ENCODE data around the gene CD79A. TPM values are rescaled to one million over a fixed set of nuclear protein-coding genes. Genes with fewer than 3 reads are reported as not detected.

CD79A gene
- total RNA-seq, 1 experiment from 2014 or later = 0.69 TPM

- TF ChIP-seq YY1 (IDR thresholded peaks at IDR 0.05; ENCODE audit: extremely low read depth, insufficient replicate concordance, low read depth, low read length) (no peak), ATF3 (IDR thresholded peaks at IDR 0.05) (no peak), CTCF (IDR thresholded peaks at IDR 0.05 in 2 of 3, conservative IDR thresholded peaks at IDR 0.05 in 1 of 3; ENCODE audit: borderline replicate concordance in 1 of 3, insufficient read depth in 1 of 3, low read depth in 2 of 3, low read length in 2 of 3) (no peak), ZNF274 (IDR thresholded peaks at IDR 0.05; ENCODE audit: low read depth, low read length) (no peak)
These were observed 17.9 kb upstream of the CD79A start (continued) for GRCh38 chr19:41859213-41859617.

GRCh38 chr19:41859618-41860418, 17.3 kb upstream of the CD79A start, which contains the start of gene RPS19:
TSS of gene RPS19 (plus strand) at chr19:41860255. CDS start at chr19:41860775, 520 bp downstream.
- no TSS peak for BruUV-seq (replicated peaks)
- Histone ChIP-seq H3K79me2 (ENCODE audit: insufficient read depth, low read length) (peaks cover 48% of the 10 kb centered on the region), H3K4me1 (ENCODE audit: control insufficient read depth in 1 of 2, insufficient read depth in 2 of 2, low read length in 2 of 2) (peaks cover 26 to 47% of the 10 kb centered on the region in 2 experiments), H3K27ac (ENCODE audit: low read depth, low read length) (peak within 1 kb of the TSS; percentile 99), H3K9me2 (ENCODE audit: insufficient read depth) (no peaks in the 10 kb centered on the region), H3K27me3 (ENCODE audit: insufficient read depth, low read length) (no peaks in the 10 kb centered on the region), H3K4me2 (ENCODE audit: low read length) (peak within 1 kb of the TSS; percentile 88), H3K36me3 (ENCODE audit: control insufficient read depth in 1 of 2, insufficient read depth in 2 of 2, low read length in 2 of 2) (peaks cover 40 to 45% of the 10 kb centered on the region in 2 experiments), H3K9me3 (ENCODE audit: control insufficient read depth in 1 of 2, insufficient read depth in 1 of 2, low read depth in 1 of 2, low read length in 2 of 2) (no peaks in the 10 kb centered on the region), H3K4me3 (replicated peaks in 1 of 2; ENCODE audit: low read depth in 1 of 2, low read length in 2 of 2) (peak within 1 kb of the TSS; percentile 73 to 100), H3K9ac (ENCODE audit: low read length) (peak within 1 kb of the TSS; percentile 96), H4K20me1 (ENCODE audit: insufficient read depth) (peaks cover 24% of the 10 kb centered on the region; the same call in 1 of the 2 replicates), H2AFZ (ENCODE audit: low read depth, low read length, poor library complexity, severe bottlenecking) (peak within 1 kb of the TSS; percentile 72)
- intact Hi-C loops (cut with micrococcal nuclease) = no loop called here
- ChIA-PET CTCF (interaction anchor here (0.7 to 2.1 kb wide), 6 partner anchors 11 to 107 kb away, joined by 3 to 11 read pairs (median 4); no protein-coding TSS in a partner anchor), POLR2A (interaction anchor here (0.9 to 3.2 kb wide), 12 partner anchors 9 to 216 kb away, joined by 3 to 36 read pairs (median 6); partner anchors contain the start of genes RABAC1 and ZNF574), RAD21 (ENCODE audit: low non-redundant PET in 1 of 2, low total read pairs in 2 of 2, uncharacterized antibody in 2 of 2, unreplicated experiment in 2 of 2) (interaction anchor here in 1 of 2 experiments (1.5 kb wide), 1 partner anchor 100 kb away, joined by 3 read pairs; the partner anchor contains the start of gene RABAC1)
- peak; percentile 97 for DNase-seq (ENCODE audit: low read depth, low spot score)
- peak; percentile 89 for ATAC-seq
- peak; percentile 95; the same call in 1 of the 2 replicates for TF ChIP-seq ZFX (IDR thresholded peaks at IDR 0.05)
- no peak for TF ChIP-seq REST (IDR thresholded peaks at IDR 0.05; ENCODE audit: low read depth)
- peak; percentile 100 for TF ChIP-seq ELF1 (IDR thresholded peaks at IDR 0.05; ENCODE audit: borderline replicate concordance, low read depth)
- no peak for TF ChIP-seq RAD21 (IDR thresholded peaks at IDR 0.05; ENCODE audit: low read depth)
- TF ChIP-seq CTCF (IDR thresholded peaks at IDR 0.05 in 2 of 3, conservative IDR thresholded peaks at IDR 0.05 in 1 of 3; ENCODE audit: borderline replicate concordance in 1 of 3, insufficient read depth in 1 of 3, low read depth in 2 of 3, low read length in 2 of 3) = peak in 2 of 3 experiments; percentile 34 to 62; a peak in 3 of 6 replicates
- TF ChIP-seq SP1 (IDR thresholded peaks at IDR 0.05; ENCODE audit: low read depth) = peak; percentile 98
- no peak for TF ChIP-seq EZH2phosphoT487 (IDR thresholded peaks at IDR 0.05; ENCODE audit: borderline replicate concordance)
- peak; percentile 89 for TF ChIP-seq POLR2AphosphoS5 (IDR thresholded peaks at IDR 0.05; ENCODE audit: low read depth, low read length)
- TF ChIP-seq EZH2 (IDR thresholded peaks at IDR 0.05) = no peak
- no peak for TF ChIP-seq CEBPB (IDR thresholded peaks at IDR 0.05; ENCODE audit: low read depth)
- no peak; the same call in 1 of the 2 replicates for TF ChIP-seq EGR1 (IDR thresholded peaks at IDR 0.05; ENCODE audit: low read depth)

Measured in HCT116 (cell line).